Transverse colon (tissue), 4 donors: ENCODE measurements around the gene CGB1.

Source experiments
- CTCF ChIP-seq, 5 experiments: fragments of 200-600 bp in 3 of 5; fragments of 450-650 bp in 2 of 5; sonication (generic) in 3 of 5; IDR thresholded peaks; 1 replicate in 2 of 5; 2 replicates in 3 of 5; pipeline ENCODE4 v1.5.1; 2016 to 2017; ENCODE audit warnings: antibody characterized with exemption in 5 of 5, inconsistent platforms in 3 of 5, mild to moderate bottlenecking in 2 of 5, moderate library complexity in 1 of 5
- EP300 ChIP-seq: sonication (generic); formaldehyde crosslinking; IDR thresholded peaks from one replicate; pipeline ENCODE4 v1.6.1; 2017; ENCODE audit warnings: antibody characterized with exemption, low read depth
- POLR2AphosphoS5 ChIP-seq, 3 donors: sonication (generic); formaldehyde crosslinking; IDR thresholded peaks; one replicate each; pipeline ENCODE4 v1.6.1; 2016; ENCODE audit warnings: antibody characterized with exemption in 3 of 3

GRCh38 chr19:49080392-49080791 lies 43.7 kb upstream of the CGB1 start:
- TF ChIP-seq POLR2AphosphoS5 (IDR thresholded peaks at IDR 0.05), result no peak
- no peak for TF ChIP-seq CTCF (IDR thresholded peaks at IDR 0.05)
- no peak for TF ChIP-seq EP300
